Measurements from ENCODE around the gene RRAGA.
"Not testable (repeated sequence)": the region's sequence is repeated elsewhere in the genome, so short reads cannot be mapped to it uniquely, and the experiment has no call there.

GRCh38 chr9:19021649-19022048 lies 27.6 kb upstream of the RRAGA start:
- TF ChIP-seq CTCF, POLR2A (IDR thresholded peaks at IDR 0.05): not testable (repeated sequence)

Measured in suprapubic skin (tissue), 3 donors.